Endothelial cell of umbilical vein (primary cell): Measurements from ENCODE around the gene EVX2. TPM values are rescaled to one million over a fixed set of nuclear protein-coding genes. Genes with fewer than 3 reads are reported as not detected.

Experiments used
- BruUV-seq: library from RNA; stranded (reverse); fragments of 400-500 nt; replicated peaks from 2 replicates; lab custom pipeline; 2021; lab: Mats Ljungman, UMichigan
- CTCF ChIA-PET: fragments of 300-600, 350-600 bp; sonication (Branson Sonifier 250); formaldehyde crosslinking; loops from one replicate; lab custom pipeline; 2021; ENCODE audit warnings: antibody characterized with exemption, inconsistent platforms; lab: Charles Lee
- POLR2A ChIA-PET: fragments of 300-600, 350-600 bp; sonication (Branson Sonifier 250); formaldehyde crosslinking; loops from one replicate; lab custom pipeline; 2021; ENCODE audit warnings: antibody characterized with exemption, inconsistent platforms; lab: Charles Lee
- DNase-seq: peaks from one replicate; pipeline ENCODE4 v3.0.0-alpha.2; 2011; ENCODE audit warnings: low read depth, low spot score
- FAIRE-seq: peaks from 2 replicates; lab custom pipeline; 2011; peaks lifted over from hg19 to GRCh38; lab: Jason Lieb, UNC
- H2AFZ ChIP-seq: 2 replicates; pipeline ENCODE4 v1.6.0; 2012; ENCODE audit warnings: low read depth, low read length, control low read depth, inconsistent platforms
- H3K27ac ChIP-seq: 2 replicates; pipeline ENCODE4 v1.5.1; 2011; ENCODE audit warnings: low read depth, mild to moderate bottlenecking, control low read depth, low read length, moderate library complexity; ENCODE audit not compliant: insufficient read depth
- H3K27me3 ChIP-seq, 2 experiments: 2 replicates each; pipeline versions ENCODE4 v1.6.0 to v1.6.1; 2011; ENCODE audit warnings: low read length in 2 of 2, mixed read lengths in 1 of 2; ENCODE audit not compliant: control insufficient read depth in 2 of 2, insufficient read depth in 2 of 2
- H3K36me3 ChIP-seq, 2 experiments: 2 replicates in 1 of 2; 3 replicates in 1 of 2; pipeline ENCODE4 v1.5.1; 2011; ENCODE audit warnings: low read length in 2 of 2, mild to moderate bottlenecking in 1 of 2, moderate library complexity in 1 of 2; ENCODE audit not compliant: control insufficient read depth in 2 of 2, insufficient read depth in 2 of 2; ENCODE audit errors: extremely low read depth in 1 of 2
- H3K4me1 ChIP-seq: 3 replicates; pipeline ENCODE4 v1.5.1; 2011; ENCODE audit warnings: mild to moderate bottlenecking, low read length; ENCODE audit not compliant: control insufficient read depth, insufficient read depth; ENCODE audit errors: extremely low read depth
- H3K4me2 ChIP-seq: 2 replicates; pipeline ENCODE4 v1.6.1; 2011; ENCODE audit warnings: low read length, control low read depth, mixed read lengths; ENCODE audit not compliant: insufficient read depth
- H3K4me3 ChIP-seq, 3 experiments: fragments of 200-600 bp in 1 of 3; sonication (generic), shearing (Covaris generic) in 1 of 3; replicated peaks in 1 of 3; 2 replicates each; pipeline ENCODE4 v1.5.1; 2011 to 2016; ENCODE audit warnings: control low read depth in 3 of 3, low read length in 3 of 3, mild to moderate bottlenecking in 2 of 3, inconsistent platforms in 1 of 3, low read depth in 1 of 3, moderate library complexity in 1 of 3; ENCODE audit not compliant: insufficient read depth in 1 of 3
- H3K79me2 ChIP-seq: 2 replicates; pipeline ENCODE4 v1.6.0; 2012; ENCODE audit warnings: low read length, inconsistent platforms; ENCODE audit not compliant: control insufficient read depth, insufficient read depth
- H3K9ac ChIP-seq: replicated peaks from 2 replicates; pipeline ENCODE3; 2011; ENCODE audit warnings: low read length, control low read depth; ENCODE audit not compliant: insufficient read depth; ENCODE audit errors: extremely low read depth
- H3K9me1 ChIP-seq: replicated peaks from 3 replicates; pipeline ENCODE4 v1.6.0; 2011; ENCODE audit warnings: mild to moderate bottlenecking, low read length; ENCODE audit not compliant: control insufficient read depth, insufficient read depth; ENCODE audit errors: extremely low read depth
- H3K9me3 ChIP-seq: replicated peaks from 2 replicates; pipeline ENCODE4 v1.5.1; 2012; ENCODE audit warnings: low read length, inconsistent platforms; ENCODE audit not compliant: control insufficient read depth, insufficient read depth
- H4K20me1 ChIP-seq: replicated peaks from 2 replicates; pipeline ENCODE3; 2011; ENCODE audit warnings: mild to moderate bottlenecking, low read length; ENCODE audit not compliant: control insufficient read depth, insufficient read depth; ENCODE audit errors: extremely low read depth
- CTCF ChIP-seq, 2 donors: IDR thresholded peaks; 1 replicate in 1 of 2; 2 replicates in 1 of 2; pipeline ENCODE4 v1.5.1; 2011; ENCODE audit warnings: low read length in 2 of 2, mild to moderate bottlenecking in 2 of 2, moderate library complexity in 2 of 2, control low read depth in 1 of 2, inconsistent platforms in 1 of 2, low read depth in 1 of 2; ENCODE audit not compliant: insufficient read depth in 1 of 2; ENCODE audit errors: extremely low read depth in 1 of 2
- EZH2 ChIP-seq: IDR thresholded peaks from 2 replicates; pipeline ENCODE4 v1.6.1; 2012; ENCODE audit warnings: borderline replicate concordance, low read depth, mild to moderate bottlenecking, moderate library complexity, low read length, inconsistent platforms; ENCODE audit not compliant: severe bottlenecking
- FOS ChIP-seq: IDR thresholded peaks from 2 replicates; pipeline ENCODE4 v1.6.1; 2011; ENCODE audit warnings: mild to moderate bottlenecking, low read length, moderate library complexity, borderline replicate concordance; ENCODE audit not compliant: insufficient read depth
- GATA2 ChIP-seq: IDR thresholded peaks from 2 replicates; pipeline ENCODE4 v1.7.0; 2011; ENCODE audit warnings: low read depth, mild to moderate bottlenecking, moderate library complexity, mixed read lengths, low read length; ENCODE audit not compliant: insufficient read length, insufficient read depth
- JUN ChIP-seq: IDR thresholded peaks from 2 replicates; pipeline ENCODE4 v1.6.1; 2011; ENCODE audit warnings: borderline replicate concordance, low read depth; ENCODE audit not compliant: insufficient read length, insufficient read depth
- MAX ChIP-seq: IDR thresholded peaks from 2 replicates; pipeline ENCODE4 v1.6.1; 2011; ENCODE audit not compliant: insufficient read depth, insufficient read length
- MYC ChIP-seq: IDR thresholded peaks from one replicate; pipeline ENCODE4 v1.6.1; 2011; ENCODE audit warnings: mild to moderate bottlenecking, low read depth, low read length
- POLR2A ChIP-seq: IDR thresholded peaks from 2 replicates; pipeline ENCODE4 v1.6.1; 2012; ENCODE audit warnings: low read depth, mild to moderate bottlenecking, control low read depth, low read length
- POLR2AphosphoS5 ChIP-seq: IDR thresholded peaks from 2 replicates; pipeline ENCODE4 v1.6.1; 2012; ENCODE audit warnings: low read depth, mild to moderate bottlenecking, control low read depth, low read length, moderate library complexity; ENCODE audit not compliant: insufficient read depth
- dilution Hi-C: fragments of 300-500 bp; cut with MboI; formaldehyde crosslinking; loops from one replicate; pipeline ENCODE4 v1.15.0; 2019; ENCODE audit warnings: low sequenced_read_pairs; ENCODE audit not compliant: extremely low pct_ligation_motif_present
- intact Hi-C: fragments of 100-400 bp; cut with micrococcal nuclease; formaldehyde crosslinking; loops from one replicate; pipeline ENCODE4 v1.10.0; 2022
- polyA plus RNA-seq, 4 experiments: library from polyadenylated mRNA; depleted of rRNA in 3 of 4; stranded (reverse) in 3 of 4; unstranded in 1 of 4; fragments of >200 nt; gene quantifications; 2 replicates each; pipeline versions ENCODE4 v1.2.1 to v1.2.3, GENCODE V29; 2011 to 2012; ENCODE audit warnings: missing spikeins in 1 of 4
- total RNA-seq: library from RNA; stranded (reverse); gene quantifications from 2 replicates; pipeline ENCODE4 v1.2.3, GENCODE V29; 2021

The EVX2 gene
- total and polyA plus RNA-seq, 2 donors (not counting 3 experiments of a cell fraction or from before 2014, with no cell fraction given): not detected

DNA sequence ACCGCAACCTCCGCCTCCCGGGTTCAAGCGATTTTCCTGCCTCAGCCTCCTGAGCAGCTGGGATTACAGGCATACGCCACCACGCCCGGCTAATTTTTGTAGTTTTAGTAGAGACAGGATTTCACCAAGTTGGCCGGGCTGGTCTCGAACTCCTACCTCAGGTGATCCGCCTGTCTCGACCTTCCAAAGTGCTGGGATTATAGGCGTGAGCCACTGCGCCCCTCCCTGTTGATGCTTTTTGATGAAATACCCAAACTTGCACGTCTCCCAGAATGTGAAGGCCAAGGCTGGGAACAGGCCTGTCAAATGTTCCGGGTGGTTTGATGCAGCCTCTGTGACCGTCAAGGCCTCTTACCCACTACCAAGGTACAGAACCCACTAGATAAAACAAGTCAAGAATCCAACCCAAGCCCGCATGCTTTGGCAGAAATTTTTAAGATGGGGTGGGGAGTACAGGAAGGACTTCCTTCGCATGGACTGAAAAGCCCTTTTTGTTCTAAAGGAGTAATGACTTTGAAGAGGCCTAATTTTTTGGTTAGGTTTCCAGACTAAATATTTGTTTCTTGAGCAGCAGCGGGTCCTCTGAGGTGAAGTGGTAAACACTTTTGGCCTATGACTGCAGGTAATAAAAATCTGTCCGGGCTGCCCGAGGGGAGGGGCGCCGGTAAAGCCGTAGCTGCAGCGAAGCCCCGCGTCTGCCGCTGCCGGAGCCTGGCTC lies 3.7 kb upstream of the EVX2 start:
- no peak for FAIRE-seq
- H3K9me3 ChIP-seq: no peaks in the 10 kb centered on the region
- H3K27me3 ChIP-seq: peaks cover 91 to 99% of the 10 kb centered on the region in 2 experiments
- H3K4me2 ChIP-seq: no peak overlapping the region
- no peak overlapping the region for H3K9ac ChIP-seq
- TF ChIP-seq POLR2AphosphoS5 (no peak), MYC (no peak), FOS (no peak), MAX (no peak), EZH2 (no peak), JUN (no peak), CTCF (IDR thresholded peaks at IDR 0.05; ENCODE audit: extremely low read depth in 1 of 2, insufficient read depth in 1 of 2, low read depth in 1 of 2, low read length in 2 of 2) (no peak), POLR2A (no peak), GATA2 (no peak)
- dilution Hi-C loops: no loop called here
- ChIA-PET CTCF (interaction anchor here (0.6 to 6.1 kb wide), 16 partner anchors 9 to 1390 kb away, joined by 3 to 102 read pairs (median 4); no protein-coding TSS in a partner anchor), POLR2A (no interaction called here)
- no peaks in the 10 kb centered on the region for H4K20me1 ChIP-seq
- no peak overlapping the region for H2AFZ ChIP-seq
- H3K4me1 ChIP-seq: no peaks in the 10 kb centered on the region
- no peaks in the 10 kb centered on the region for H3K79me2 ChIP-seq
- H3K36me3 ChIP-seq: no peaks in the 10 kb centered on the region
- intact Hi-C loops: loop anchor here (1.0 to 2.0 kb wide), 3 partner anchors 673 to 837 kb away; no protein-coding TSS in a partner anchor
- H3K4me3 ChIP-seq: no peak overlapping the region
- no peaks in the 10 kb centered on the region for H3K9me1 ChIP-seq
- H3K27ac ChIP-seq: no peak overlapping the region
- no TSS peak for BruUV-seq
- no peak for DNase-seq
